Panc1 (cell line): ENCODE results near the gene ARHGAP23. TPM values are rescaled to one million over a fixed set of nuclear protein-coding genes. Genes with fewer than 3 reads are reported as not detected.
A peak's percentile ranks its signal among the peaks of the same experiment; 100 is the strongest.

ENCODE experiments used
- ATAC-seq: fragments of 200-7000 bp; cut with Tn5 transposase; 2 replicates; pipeline ENCODE4 v1.9.1; 2020; ENCODE audit warnings: mild to moderate bottlenecking, moderate library complexity
- BruUV-seq: library from RNA; stranded (reverse); fragments of 400-500 nt; replicated peaks from 2 replicates; lab custom pipeline; 2021; lab: Mats Ljungman, UMichigan
- CTCF ChIA-PET: fragments of 300-600 bp; sonication (Branson Sonifier 250); formaldehyde crosslinking; loops from one replicate; lab custom pipeline; 2022; ENCODE audit warnings: antibody characterized with exemption; lab: Charles Lee
- POLR2A ChIA-PET: fragments of 300-600 bp; sonication (Branson Sonifier 250); formaldehyde crosslinking; loops from one replicate; lab custom pipeline; 2022; ENCODE audit warnings: antibody characterized with exemption; lab: Charles Lee
- DNase-seq: peaks from one replicate; pipeline ENCODE4 v3.0.0-alpha.2; 2010; ENCODE audit warnings: low read depth, low spot score
- H3K27ac ChIP-seq: 2 replicates; pipeline ENCODE4 v1.5.1; 2011; ENCODE audit warnings: mild to moderate bottlenecking, low read length, inconsistent platforms
- H3K27me3 ChIP-seq: fragments of 200-500 bp; sonication (Bioruptor generic); 2 replicates; pipeline ENCODE4 v1.6.0; 2014; ENCODE audit warnings: low read length, inconsistent platforms; ENCODE audit not compliant: control insufficient read depth, insufficient read depth
- H3K36me3 ChIP-seq: fragments of 200-500 bp; sonication (Bioruptor generic); 2 replicates; pipeline ENCODE4 v1.5.1; 2014; ENCODE audit warnings: inconsistent platforms, mild to moderate bottlenecking, low read length, moderate library complexity; ENCODE audit not compliant: control insufficient read depth, insufficient read depth
- H3K4me1 ChIP-seq: 2 replicates; pipeline ENCODE4 v1.5.1; 2011; ENCODE audit warnings: inconsistent platforms, mild to moderate bottlenecking, low read length, moderate library complexity; ENCODE audit not compliant: control insufficient read depth, insufficient read depth
- H3K4me3 ChIP-seq, 2 experiments: 2 replicates each; pipeline ENCODE4 v1.5.1; 2011 to 2012; ENCODE audit warnings: low read depth in 2 of 2, low read length in 2 of 2, mild to moderate bottlenecking in 2 of 2, inconsistent platforms in 1 of 2, moderate library complexity in 1 of 2
- H3K9me3 ChIP-seq: fragments of 200-500 bp; sonication (Bioruptor generic); 2 replicates; pipeline ENCODE4 v1.5.1; 2014; ENCODE audit warnings: low read depth, mild to moderate bottlenecking, inconsistent platforms, low read length, moderate library complexity; ENCODE audit not compliant: control insufficient read depth, insufficient read depth
- CTCF ChIP-seq: fragments of 450-650 bp; IDR thresholded peaks from 2 replicates; pipeline ENCODE4 v1.5.1; 2017; ENCODE audit warnings: mild to moderate bottlenecking
- POLR2AphosphoS5 ChIP-seq: IDR thresholded peaks from 2 replicates; pipeline ENCODE4 v1.6.1; 2012; ENCODE audit warnings: mild to moderate bottlenecking, low read depth, low read length, moderate library complexity
- SIN3A ChIP-seq: IDR thresholded peaks from 2 replicates; pipeline ENCODE4 v1.6.1; 2012; ENCODE audit warnings: low read depth, mild to moderate bottlenecking, low read length, moderate library complexity, borderline replicate concordance; ENCODE audit not compliant: insufficient read depth
- TCF7L2 ChIP-seq: IDR thresholded peaks from 2 replicates; pipeline ENCODE4 v1.6.1; 2011; ENCODE audit warnings: mild to moderate bottlenecking, low read depth, low read length, inconsistent platforms
- in situ Hi-C: cut with HindIII; loops from 2 replicates; pipeline ENCODE4 v1.10.0; 2016; ENCODE audit warnings: low sequenced_read_pairs, low pct_unique_long_range_greater_than_20kb
- intact Hi-C: fragments of 100-400 bp; cut with micrococcal nuclease; formaldehyde crosslinking; loops from one replicate; pipeline ENCODE4 v1.10.0; 2022; ENCODE audit not compliant: unreplicated experiment
- total RNA-seq: library from RNA; stranded (reverse); gene quantifications from one replicate; pipeline ENCODE4 v1.2.1, GENCODE V29; 2021; ENCODE audit not compliant: unreplicated experiment
- TF ChIP-seq, protein P1 (sequence below), 2 experiments: IDR thresholded peaks; 2 replicates each; pipeline ENCODE4 v1.6.1; 2011 to 2012; ENCODE audit warnings: low read depth in 2 of 2, control low read depth in 1 of 2, low read length in 1 of 2, mild to moderate bottlenecking in 1 of 2, moderate library complexity in 1 of 2; ENCODE audit not compliant: insufficient read depth in 1 of 2

Gene ARHGAP23
- total RNA-seq, 1 experiment from 2014 or later = 33.0 TPM

- Histone ChIP-seq H3K9me3 (no peaks in the 10 kb centered on the region), H3K27me3 (no peaks in the 10 kb centered on the region), H3K36me3 (no peaks in the 10 kb centered on the region), H3K27ac (0 out of 2 replicates have a peak overlapping the region, but pooled peaks have one; percentile 39), H3K4me1 (peaks cover 33% of the 10 kb centered on the region), H3K4me3 (no peak overlapping the region)
- TF ChIP-seq CTCF (no peak; the same call in 1 of the 2 replicates), SIN3A (no peak), TCF7L2 (no peak), POLR2AphosphoS5 (no peak)
- TF ChIP-seq, protein P1, sequence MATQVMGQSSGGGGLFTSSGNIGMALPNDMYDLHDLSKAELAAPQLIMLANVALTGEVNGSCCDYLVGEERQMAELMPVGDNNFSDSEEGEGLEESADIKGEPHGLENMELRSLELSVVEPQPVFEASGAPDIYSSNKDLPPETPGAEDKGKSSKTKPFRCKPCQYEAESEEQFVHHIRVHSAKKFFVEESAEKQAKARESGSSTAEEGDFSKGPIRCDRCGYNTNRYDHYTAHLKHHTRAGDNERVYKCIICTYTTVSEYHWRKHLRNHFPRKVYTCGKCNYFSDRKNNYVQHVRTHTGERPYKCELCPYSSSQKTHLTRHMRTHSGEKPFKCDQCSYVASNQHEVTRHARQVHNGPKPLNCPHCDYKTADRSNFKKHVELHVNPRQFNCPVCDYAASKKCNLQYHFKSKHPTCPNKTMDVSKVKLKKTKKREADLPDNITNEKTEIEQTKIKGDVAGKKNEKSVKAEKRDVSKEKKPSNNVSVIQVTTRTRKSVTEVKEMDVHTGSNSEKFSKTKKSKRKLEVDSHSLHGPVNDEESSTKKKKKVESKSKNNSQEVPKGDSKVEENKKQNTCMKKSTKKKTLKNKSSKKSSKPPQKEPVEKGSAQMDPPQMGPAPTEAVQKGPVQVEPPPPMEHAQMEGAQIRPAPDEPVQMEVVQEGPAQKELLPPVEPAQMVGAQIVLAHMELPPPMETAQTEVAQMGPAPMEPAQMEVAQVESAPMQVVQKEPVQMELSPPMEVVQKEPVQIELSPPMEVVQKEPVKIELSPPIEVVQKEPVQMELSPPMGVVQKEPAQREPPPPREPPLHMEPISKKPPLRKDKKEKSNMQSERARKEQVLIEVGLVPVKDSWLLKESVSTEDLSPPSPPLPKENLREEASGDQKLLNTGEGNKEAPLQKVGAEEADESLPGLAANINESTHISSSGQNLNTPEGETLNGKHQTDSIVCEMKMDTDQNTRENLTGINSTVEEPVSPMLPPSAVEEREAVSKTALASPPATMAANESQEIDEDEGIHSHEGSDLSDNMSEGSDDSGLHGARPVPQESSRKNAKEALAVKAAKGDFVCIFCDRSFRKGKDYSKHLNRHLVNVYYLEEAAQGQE (IDR thresholded peaks at IDR 0.05; ENCODE audit: insufficient read depth in 1 of 2, low read depth in 2 of 2, low read length in 1 of 2) = no peak
- ChIA-PET CTCF (interaction anchor here (0.8 kb wide), 1 partner anchor 13 kb away, joined by 8 read pairs; no protein-coding TSS in a partner anchor), POLR2A (no interaction called here)
- no peak for DNase-seq
- no peak for ATAC-seq
- intact Hi-C loops = no loop called here
- no TSS peak for BruUV-seq
- in situ Hi-C loops = no loop called here
Observed at GRCh38 chr17:38456031-38456815, 28.0 kb downstream of the ARHGAP23 start.

DNA sequence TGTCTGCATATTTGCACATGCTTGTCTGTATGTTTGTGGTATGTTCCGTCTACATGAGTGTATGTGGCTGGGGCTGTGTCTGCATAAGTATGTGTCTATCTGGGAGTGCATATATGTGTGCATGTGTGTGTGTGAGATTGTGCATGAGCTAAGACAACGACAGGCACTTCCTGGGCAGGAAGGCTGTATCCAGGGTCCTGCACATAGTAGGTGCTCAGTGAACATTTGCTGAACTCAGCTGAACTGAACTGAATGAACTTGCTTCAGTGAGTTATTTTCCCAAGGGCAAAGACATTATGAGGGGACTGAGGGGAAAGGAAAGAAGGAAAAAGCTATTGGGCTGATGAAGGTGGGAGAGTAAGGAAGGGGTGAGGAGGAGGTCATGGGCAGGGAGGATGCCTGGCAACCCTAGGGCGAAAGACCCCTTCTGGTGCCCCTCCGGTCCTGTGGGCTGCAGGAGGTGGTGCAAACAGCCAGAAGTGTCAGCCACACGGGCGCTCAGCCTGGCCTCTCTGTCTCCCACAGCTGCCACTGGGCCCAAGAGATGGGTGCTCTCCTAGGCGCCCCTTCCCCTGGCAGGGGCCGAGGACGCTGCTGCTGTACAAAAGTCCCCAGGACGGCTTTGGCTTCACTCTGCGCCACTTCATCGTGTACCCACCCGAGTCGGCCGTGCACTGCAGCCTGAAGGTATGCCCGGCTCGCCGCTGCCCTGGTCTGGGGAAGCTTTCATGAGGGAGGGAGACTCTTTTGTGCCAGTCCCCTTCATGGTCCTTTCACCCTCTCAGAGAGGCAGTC lies 29.5 kb downstream of the ARHGAP23 start:
- ATAC-seq (no peak), DNase-seq (no peak)
- ChIA-PET POLR2A (no interaction called here), CTCF (interaction anchor here (0.5 kb wide), 1 partner anchor 16 kb away, joined by 7 read pairs; no protein-coding TSS in a partner anchor)
- H3K36me3 ChIP-seq = no peaks in the 10 kb centered on the region
- intact Hi-C loops (no loop called here), in situ Hi-C loops (no loop called here)
- peaks cover 20% of the 10 kb centered on the region for H3K4me1 ChIP-seq
- H3K27me3 ChIP-seq = no peaks in the 10 kb centered on the region
- BruUV-seq = no TSS peak
- TF ChIP-seq CTCF (no peak), TCF7L2 (no peak), POLR2AphosphoS5 (no peak), SIN3A (no peak)
- TF ChIP-seq, protein P1 (IDR thresholded peaks at IDR 0.05; ENCODE audit: insufficient read depth in 1 of 2, low read depth in 2 of 2, low read length in 1 of 2) = no peak
- no peak overlapping the region for H3K27ac ChIP-seq
- H3K4me3 ChIP-seq = no peak overlapping the region
- H3K9me3 ChIP-seq = no peaks in the 10 kb centered on the region
